Measurements from ENCODE around the gene SMARCE1. TPM values are rescaled to one million over a fixed set of nuclear protein-coding genes. Genes with fewer than 3 reads are reported as not detected.
A peak's percentile ranks its signal among the peaks of the same experiment; 100 is the strongest.

SMARCE1 gene
- total RNA-seq, 2 donors from 2014 or later: 98.1 to 114 TPM

GRCh38 chr17:40666331-40666730, 18.7 kb upstream of the SMARCE1 start:
- Mint-ChIP-seq H3K9me3 (no peaks in the 10 kb centered on the region), H3K27me3 (ENCODE audit: low read depth) (peaks cover 43% of the 10 kb centered on the region), H3K27ac (no peak overlapping the region), H3K36me3 (ENCODE audit: insufficient read depth in 2 of 2) (no peaks in the 10 kb centered on the region), H3K4me1 (ENCODE audit: low read depth) (peaks cover 7% of the 10 kb centered on the region), H3K4me3 (no peak overlapping the region)
- ATAC-seq (replicated peaks in 1 of 2) (no peak), DNase-seq (no peak)

GRCh38 chr17:40664582-40665333, 17.1 kb upstream of the SMARCE1 start, which contains the start of gene KRT222:
TSS of gene KRT222 (minus strand) at chr17:40665177. CDS start at chr17:40665099, 78 bp downstream.
- Mint-ChIP-seq H3K27ac (no peak within 1 kb of the TSS), H3K4me1 (ENCODE audit: low read depth) (peaks cover 13% of the 10 kb centered on the region), H3K27me3 (ENCODE audit: low read depth) (peaks cover 30% of the 10 kb centered on the region), H3K9me3 (no peaks in the 10 kb centered on the region), H3K4me3 (peak within 1 kb of the TSS; percentile 60 to 71), H3K36me3 (ENCODE audit: insufficient read depth in 2 of 2) (no peaks in the 10 kb centered on the region)
- DNase-seq (peak in 1 of 2 donors; percentile 5), ATAC-seq (replicated peaks in 1 of 2) (no peak)

GRCh38 chr17:40663252-40663651, 15.6 kb upstream of the SMARCE1 start:
- ATAC-seq (replicated peaks in 1 of 2) (no peak), DNase-seq (no peak)
- Mint-ChIP-seq H3K4me3 (no peak overlapping the region), H3K27ac (no peak overlapping the region), H3K27me3 (ENCODE audit: low read depth) (peaks cover 41% of the 10 kb centered on the region), H3K9me3 (no peaks in the 10 kb centered on the region), H3K4me1 (ENCODE audit: low read depth) (peaks cover 17% of the 10 kb centered on the region), H3K36me3 (ENCODE audit: insufficient read depth in 2 of 2) (no peaks in the 10 kb centered on the region)

GRCh38 chr17:40659911-40660310, 12.3 kb upstream of the SMARCE1 start:
- H3K4me1 Mint-ChIP-seq (ENCODE audit: low read depth): peaks cover 12% of the 10 kb centered on the region
- H3K4me3 Mint-ChIP-seq: peak overlapping the region; percentile 16 to 32
- H3K9me3 Mint-ChIP-seq: no peaks in the 10 kb centered on the region
- H3K27ac Mint-ChIP-seq: no peak overlapping the region
- H3K27me3 Mint-ChIP-seq (ENCODE audit: low read depth): peaks cover 34% of the 10 kb centered on the region
- no peak for ATAC-seq (replicated peaks in 1 of 2)
- no peaks in the 10 kb centered on the region for H3K36me3 Mint-ChIP-seq (ENCODE audit: insufficient read depth in 2 of 2)
- no peak for DNase-seq

- Mint-ChIP-seq H3K36me3 (ENCODE audit: insufficient read depth in 2 of 2) (no peaks in the 10 kb centered on the region), H3K4me1 (ENCODE audit: low read depth) (peaks cover 10% of the 10 kb centered on the region), H3K9me3 (no peaks in the 10 kb centered on the region), H3K27ac (no peak overlapping the region), H3K4me3 (no peak overlapping the region), H3K27me3 (ENCODE audit: low read depth) (peaks cover 24% of the 10 kb centered on the region)
- DNase-seq: no peak
- ATAC-seq (replicated peaks in 1 of 2): no peak
These were observed 10.8 kb upstream of the SMARCE1 start for GRCh38 chr17:40658396-40658795.

GRCh38 chr17:40651939-40652338, 4.3 kb upstream of the SMARCE1 start:
- peaks cover 10% of the 10 kb centered on the region for H3K4me1 Mint-ChIP-seq (ENCODE audit: low read depth)
- ATAC-seq (replicated peaks in 1 of 2): no peak
- no peak overlapping the region for H3K4me3 Mint-ChIP-seq
- no peaks in the 10 kb centered on the region for H3K9me3 Mint-ChIP-seq
- DNase-seq: no peak
- H3K36me3 Mint-ChIP-seq (ENCODE audit: insufficient read depth in 2 of 2): peaks cover 2 to 5% of the 10 kb centered on the region in 2 donors
- no peak overlapping the region for H3K27ac Mint-ChIP-seq
- no peaks in the 10 kb centered on the region for H3K27me3 Mint-ChIP-seq (ENCODE audit: low read depth)

GRCh38 chr17:40648384-40648968, 858 bp upstream of the SMARCE1 start:
- no peaks in the 10 kb centered on the region for H3K9me3 Mint-ChIP-seq
- ATAC-seq (replicated peaks in 1 of 2): peak; percentile 26 to 40
- H3K27me3 Mint-ChIP-seq (ENCODE audit: low read depth): no peaks in the 10 kb centered on the region
- H3K36me3 Mint-ChIP-seq (ENCODE audit: insufficient read depth in 2 of 2): peaks cover 5 to 20% of the 10 kb centered on the region in 2 donors
- H3K4me1 Mint-ChIP-seq (ENCODE audit: low read depth): peaks cover 28% of the 10 kb centered on the region
- H3K4me3 Mint-ChIP-seq: peak overlapping the region; percentile 89 to 93
- DNase-seq: no peak
- peak overlapping the region; percentile 98 for H3K27ac Mint-ChIP-seq

GRCh38 chr17:40646791-40647623, 611 bp downstream of the SMARCE1 start:
- peak overlapping the region; percentile 89 to 93 for H3K4me3 Mint-ChIP-seq
- ATAC-seq (replicated peaks in 1 of 2) (peak; percentile 50 to 57), DNase-seq (peak; percentile 55 to 64)
- H3K27ac Mint-ChIP-seq: peak overlapping the region; percentile 98
- no peaks in the 10 kb centered on the region for H3K9me3 Mint-ChIP-seq
- peaks cover 40% of the 10 kb centered on the region for H3K4me1 Mint-ChIP-seq (ENCODE audit: low read depth)
- no peaks in the 10 kb centered on the region for H3K27me3 Mint-ChIP-seq (ENCODE audit: low read depth)
- peaks cover 7 to 29% of the 10 kb centered on the region in 2 donors for H3K36me3 Mint-ChIP-seq (ENCODE audit: insufficient read depth in 2 of 2)

GRCh38 chr17:40645943-40646342, 1.7 kb downstream of the SMARCE1 start:
- no peaks in the 10 kb centered on the region for H3K9me3 Mint-ChIP-seq
- no peak for DNase-seq
- peaks cover 10 to 31% of the 10 kb centered on the region in 2 donors for H3K36me3 Mint-ChIP-seq (ENCODE audit: insufficient read depth in 2 of 2)
- ATAC-seq (replicated peaks in 1 of 2): no peak
- H3K4me1 Mint-ChIP-seq (ENCODE audit: low read depth): peaks cover 44% of the 10 kb centered on the region
- H3K4me3 Mint-ChIP-seq: peak overlapping the region; percentile 89 to 93
- no peaks in the 10 kb centered on the region for H3K27me3 Mint-ChIP-seq (ENCODE audit: low read depth)
- peak overlapping the region; percentile 88 for H3K27ac Mint-ChIP-seq

- H3K9me3 Mint-ChIP-seq: no peaks in the 10 kb centered on the region
- H3K27me3 Mint-ChIP-seq (ENCODE audit: low read depth): no peaks in the 10 kb centered on the region
- ATAC-seq (replicated peaks in 1 of 2) (no peak), DNase-seq (no peak)
- H3K4me3 Mint-ChIP-seq: peak overlapping the region; percentile 47 to 89
- H3K36me3 Mint-ChIP-seq (ENCODE audit: insufficient read depth in 2 of 2): peaks cover 11 to 33% of the 10 kb centered on the region in 2 donors
- peaks cover 50% of the 10 kb centered on the region for H3K4me1 Mint-ChIP-seq (ENCODE audit: low read depth)
- H3K27ac Mint-ChIP-seq: peak overlapping the region; percentile 98
These were observed 2.3 kb downstream of the SMARCE1 start for GRCh38 chr17:40645291-40645690.

- peaks cover 37% of the 10 kb centered on the region for H3K4me1 Mint-ChIP-seq (ENCODE audit: low read depth)
- H3K36me3 Mint-ChIP-seq (ENCODE audit: insufficient read depth in 2 of 2): peaks cover 16 to 35% of the 10 kb centered on the region in 2 donors
- ATAC-seq (replicated peaks in 1 of 2): no peak
- H3K27ac Mint-ChIP-seq: peak overlapping the region; percentile 30
- no peak overlapping the region for H3K4me3 Mint-ChIP-seq
- H3K9me3 Mint-ChIP-seq: no peaks in the 10 kb centered on the region
- DNase-seq: no peak
- H3K27me3 Mint-ChIP-seq (ENCODE audit: low read depth): no peaks in the 10 kb centered on the region
These were observed 9.7 kb downstream of the SMARCE1 start for GRCh38 chr17:40637931-40638330.

- Mint-ChIP-seq H3K9me3 (no peaks in the 10 kb centered on the region), H3K27ac (peak overlapping the region; percentile 83), H3K4me3 (no peak overlapping the region), H3K4me1 (ENCODE audit: low read depth) (peaks cover 17% of the 10 kb centered on the region), H3K27me3 (ENCODE audit: low read depth) (no peaks in the 10 kb centered on the region), H3K36me3 (ENCODE audit: insufficient read depth in 2 of 2) (peaks cover 10 to 38% of the 10 kb centered on the region in 2 donors)
- ATAC-seq (replicated peaks in 1 of 2): no peak
- DNase-seq: no peak
These were observed 13.7 kb downstream of the SMARCE1 start for GRCh38 chr17:40633871-40634270.

- Mint-ChIP-seq H3K4me3 (no peak overlapping the region), H3K36me3 (ENCODE audit: insufficient read depth in 2 of 2) (peaks cover 14 to 38% of the 10 kb centered on the region in 2 donors), H3K27me3 (ENCODE audit: low read depth) (no peaks in the 10 kb centered on the region), H3K27ac (no peak overlapping the region), H3K9me3 (no peaks in the 10 kb centered on the region), H3K4me1 (ENCODE audit: low read depth) (peaks cover 10% of the 10 kb centered on the region)
- no peak for ATAC-seq (replicated peaks in 1 of 2)
- no peak for DNase-seq
These were observed 15.4 kb downstream of the SMARCE1 start for GRCh38 chr17:40632216-40632615.
